Epidermal melanocyte (primary cell): ENCODE data around the gene CD109.
"Not testable (repeated sequence)": the region's sequence is repeated elsewhere in the genome, so short reads cannot be mapped to it uniquely, and the experiment has no call there.

Experiments
- DNase-seq: peaks from one replicate; pipeline ENCODE4 v3.0.0; 2011; ENCODE audit warnings: low spot score; ENCODE audit not compliant: insufficient read length

Gene CD109

GRCh38 chr6:73683574-73683973, 12.4 kb upstream of the CD109 start:
- not testable (repeated sequence) for DNase-seq

- DNase-seq = no peak
Measured at GRCh38 chr6:73688351-73688750, 7.7 kb upstream of the CD109 start.

GRCh38 chr6:73690056-73690455, 5.9 kb upstream of the CD109 start:
- DNase-seq = no peak

- no peak for DNase-seq
Measured at GRCh38 chr6:73691512-73691911, 4.5 kb upstream of the CD109 start.

GRCh38 chr6:73694711-73695411, 1.1 kb upstream of the CD109 start:
- DNase-seq = no peak

GRCh38 chr6:73696966-73697655, 1.1 kb downstream of the CD109 start:
- DNase-seq = no peak

GRCh38 chr6:73699676-73700459, 3.9 kb downstream of the CD109 start:
- no peak for DNase-seq

GRCh38 chr6:73702444-73702843, 6.4 kb downstream of the CD109 start:
- DNase-seq = no peak

GRCh38 chr6:73703466-73703865, 7.5 kb downstream of the CD109 start:
- DNase-seq = no peak

- peak; percentile 48 for DNase-seq
Measured at GRCh38 chr6:73704260-73704659, 8.3 kb downstream of the CD109 start.

GRCh38 chr6:73704798-73705197, 8.8 kb downstream of the CD109 start:
- DNase-seq = no peak

- no peak for DNase-seq
Measured at GRCh38 chr6:73706971-73707370, 11.0 kb downstream of the CD109 start.

GRCh38 chr6:73710470-73710869, 14.5 kb downstream of the CD109 start:
- DNase-seq = no peak

- DNase-seq = no peak
Measured at GRCh38 chr6:73710948-73711347, 14.9 kb downstream of the CD109 start.

- no peak for DNase-seq
Measured at GRCh38 chr6:73712535-73713173, 16.7 kb downstream of the CD109 start.

- DNase-seq = no peak
Measured at GRCh38 chr6:73713426-73714147, 17.6 kb downstream of the CD109 start.

GRCh38 chr6:73715111-73715508, 19.1 kb downstream of the CD109 start:
- not testable (repeated sequence) for DNase-seq

GRCh38 chr6:73719046-73719445, 23.0 kb downstream of the CD109 start:
- no peak for DNase-seq

- DNase-seq = peak; percentile 51
Measured at GRCh38 chr6:73722318-73723060, 26.5 kb downstream of the CD109 start.

GRCh38 chr6:73723480-73723879, 27.5 kb downstream of the CD109 start:
- DNase-seq = not testable (repeated sequence)
